PFSK-1 (cell line): Measurements from ENCODE around the gene ADAMTSL1.

Source experiments
- POLR2AphosphoS5 ChIP-seq: IDR thresholded peaks from 2 replicates; pipeline ENCODE4 v1.6.1; 2012; ENCODE audit warnings: low read depth, mild to moderate bottlenecking, control low read depth, low read length, moderate library complexity
- SIN3A ChIP-seq: IDR thresholded peaks from 2 replicates; pipeline ENCODE4 v1.6.1; 2012; ENCODE audit warnings: mild to moderate bottlenecking, low read length, moderate library complexity, borderline replicate concordance; ENCODE audit not compliant: insufficient read depth

- TF ChIP-seq SIN3A (no peak), POLR2AphosphoS5 (no peak)
Measured at GRCh38 chr9:18926513-18926912, 452.6 kb downstream of the ADAMTSL1 start.
